Measurements from ENCODE around the gene PKLR. TPM values are rescaled to one million over a fixed set of nuclear protein-coding genes. Genes with fewer than 3 reads are reported as not detected.

Gene PKLR
- total and polyA plus RNA-seq, 2 of the 8 experiments (the other 6 are each of a cell fraction or from before 2014, with no cell fraction given), result 2.3 to 7.5 TPM

DNA sequence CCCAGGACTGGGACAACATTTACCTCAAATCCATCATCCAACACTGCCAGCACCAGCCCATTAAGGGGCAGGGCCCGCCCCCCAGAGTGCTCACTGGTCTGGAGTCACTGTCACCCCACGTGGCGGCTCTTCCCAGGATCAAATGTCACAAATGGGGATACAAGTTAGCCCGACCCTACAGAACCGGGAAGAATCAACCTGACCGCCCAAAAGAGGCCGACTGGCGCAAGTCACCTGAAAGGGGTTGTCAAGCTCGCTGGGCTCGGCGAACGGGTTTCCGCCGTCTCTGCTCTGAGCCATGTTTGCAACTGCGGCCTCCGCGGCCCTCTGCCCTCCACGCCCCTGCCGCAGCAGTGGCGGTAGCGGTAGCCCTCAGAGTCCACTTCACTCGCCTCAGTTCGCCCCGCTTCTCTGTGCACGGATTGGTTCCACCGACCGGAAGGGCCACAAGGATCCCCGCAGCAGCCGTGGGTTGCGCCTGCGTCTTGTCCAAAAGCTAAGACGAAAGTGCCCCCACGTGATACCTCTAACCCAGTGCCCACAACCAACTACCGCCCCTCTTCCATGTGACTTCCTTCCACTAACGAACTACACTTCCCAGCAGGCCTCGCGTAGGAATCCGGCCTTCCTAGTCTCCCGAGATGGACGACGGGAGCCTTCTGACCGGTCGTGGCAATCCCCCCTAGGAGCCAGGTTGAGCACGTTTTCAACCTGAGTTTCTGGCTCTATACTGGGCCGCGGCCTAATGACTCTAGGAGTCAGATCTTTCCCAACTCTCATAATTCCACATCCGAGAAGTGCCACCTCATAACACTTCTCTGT is 39.2 kb downstream of the PKLR start, which contains the start of gene SCAMP3 (continued):
- TF ChIP-seq SAP30 (IDR thresholded peaks at IDR 0.05; ENCODE audit: insufficient read depth, insufficient replicate concordance, low read length), result peak; percentile 100
- TF ChIP-seq SIX5 (IDR thresholded peaks at IDR 0.05; ENCODE audit: low read depth, low read length), result peak; percentile 85
- TF ChIP-seq, protein P1, sequence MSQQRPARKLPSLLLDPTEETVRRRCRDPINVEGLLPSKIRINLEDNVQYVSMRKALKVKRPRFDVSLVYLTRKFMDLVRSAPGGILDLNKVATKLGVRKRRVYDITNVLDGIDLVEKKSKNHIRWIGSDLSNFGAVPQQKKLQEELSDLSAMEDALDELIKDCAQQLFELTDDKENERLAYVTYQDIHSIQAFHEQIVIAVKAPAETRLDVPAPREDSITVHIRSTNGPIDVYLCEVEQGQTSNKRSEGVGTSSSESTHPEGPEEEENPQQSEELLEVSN (IDR thresholded peaks at IDR 0.05), result no peak
- TF ChIP-seq CHD1 (IDR thresholded peaks at IDR 0.05; ENCODE audit: low read depth, low read length), result no peak
- peak; percentile 51; the same call in 1 of the 2 replicates for TF ChIP-seq PHF8 (conservative IDR thresholded peaks at IDR 0.05; ENCODE audit: low read depth, low read length)
- TF ChIP-seq, protein P2, sequence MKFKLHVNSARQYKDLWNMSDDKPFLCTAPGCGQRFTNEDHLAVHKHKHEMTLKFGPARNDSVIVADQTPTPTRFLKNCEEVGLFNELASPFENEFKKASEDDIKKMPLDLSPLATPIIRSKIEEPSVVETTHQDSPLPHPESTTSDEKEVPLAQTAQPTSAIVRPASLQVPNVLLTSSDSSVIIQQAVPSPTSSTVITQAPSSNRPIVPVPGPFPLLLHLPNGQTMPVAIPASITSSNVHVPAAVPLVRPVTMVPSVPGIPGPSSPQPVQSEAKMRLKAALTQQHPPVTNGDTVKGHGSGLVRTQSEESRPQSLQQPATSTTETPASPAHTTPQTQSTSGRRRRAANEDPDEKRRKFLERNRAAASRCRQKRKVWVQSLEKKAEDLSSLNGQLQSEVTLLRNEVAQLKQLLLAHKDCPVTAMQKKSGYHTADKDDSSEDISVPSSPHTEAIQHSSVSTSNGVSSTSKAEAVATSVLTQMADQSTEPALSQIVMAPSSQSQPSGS (IDR thresholded peaks at IDR 0.05; ENCODE audit: low read length), result peak; percentile 70; the same call in 1 of the 2 replicates
- no peak for TF ChIP-seq POU5F1 (IDR thresholded peaks at IDR 0.05; ENCODE audit: low read depth, low read length)
- peak; percentile 69; the same call in 1 of the 2 replicates for TF ChIP-seq TAF1 (IDR thresholded peaks at IDR 0.05; ENCODE audit: low read depth, low read length)
- peak; percentile 37; the same call in 1 of the 2 replicates for TF ChIP-seq BACH1 (IDR thresholded peaks at IDR 0.05; ENCODE audit: low read length)
- TF ChIP-seq RAD21 (IDR thresholded peaks at IDR 0.05 in 1 of 2, conservative IDR thresholded peaks at IDR 0.05 in 1 of 2; ENCODE audit: low read depth in 2 of 2, low read length in 2 of 2), result no peak
- TF ChIP-seq HDAC2 (IDR thresholded peaks at IDR 0.05; ENCODE audit: borderline replicate concordance in 1 of 2, low read depth in 2 of 2, low read length in 2 of 2), result peak in 1 of 2 experiments; percentile 95; a peak in 2 of 4 replicates
- no peak for TF ChIP-seq FOSL1 (IDR thresholded peaks at IDR 0.05; ENCODE audit: insufficient read depth, low read depth, low read length)

Data from H1 (cell line).